ENCODE results near the gene PDE4D.

The PDE4D gene

GRCh38 chr5:59260200-59260599 is 633.3 kb downstream of the PDE4D start:
- TF ChIP-seq ZNF8 (CRISPR knock-in tag; IDR thresholded peaks at IDR 0.05) (no peak), ZC3H10 (CRISPR knock-in tag; IDR thresholded peaks at IDR 0.05) (no peak), BACH2 (CRISPR knock-in tag; IDR thresholded peaks at IDR 0.05; ENCODE audit: borderline replicate concordance) (no peak), TOX (CRISPR knock-in tag; IDR thresholded peaks at IDR 0.05; ENCODE audit: borderline replicate concordance) (no peak), PATZ1 (CRISPR knock-in tag; IDR thresholded peaks at IDR 0.05; ENCODE audit: borderline replicate concordance) (no peak), CSRNP3 (CRISPR knock-in tag; IDR thresholded peaks at IDR 0.05) (no peak), TCF4 (CRISPR knock-in tag; IDR thresholded peaks at IDR 0.05; ENCODE audit: borderline replicate concordance) (no peak), CREB5 (CRISPR knock-in tag; IDR thresholded peaks at IDR 0.05; ENCODE audit: low read depth) (no peak), CSDC2 (CRISPR knock-in tag; IDR thresholded peaks at IDR 0.05) (no peak), ESRRG (CRISPR knock-in tag; IDR thresholded peaks at IDR 0.05) (no peak), ZNF565 (CRISPR knock-in tag; conservative IDR thresholded peaks at IDR 0.05; ENCODE audit: low read depth) (no peak), RARB (CRISPR knock-in tag; IDR thresholded peaks at IDR 0.05) (no peak)
- ATAC-seq: no peak

- TF ChIP-seq ZNF8 (CRISPR knock-in tag; IDR thresholded peaks at IDR 0.05) (no peak), CSDC2 (CRISPR knock-in tag; IDR thresholded peaks at IDR 0.05) (no peak)
- ATAC-seq: no peak
Observed at GRCh38 chr5:59259237-59259636, 634.3 kb downstream of the PDE4D start.

- TF ChIP-seq BACH2 (CRISPR knock-in tag; IDR thresholded peaks at IDR 0.05; ENCODE audit: borderline replicate concordance): no peak
- no peak for TF ChIP-seq ZNF565 (CRISPR knock-in tag; conservative IDR thresholded peaks at IDR 0.05; ENCODE audit: low read depth)
- no peak for TF ChIP-seq TCF4 (CRISPR knock-in tag; IDR thresholded peaks at IDR 0.05; ENCODE audit: borderline replicate concordance)
- no peak for TF ChIP-seq GLIS3 (CRISPR knock-in tag; IDR thresholded peaks at IDR 0.05)
- no peak for TF ChIP-seq ZNF8 (CRISPR knock-in tag; IDR thresholded peaks at IDR 0.05)
- no peak for ATAC-seq
Observed at GRCh38 chr5:59257488-59258400, 635.8 kb downstream of the PDE4D start.

GRCh38 chr5:59256331-59256730 is 637.2 kb downstream of the PDE4D start:
- TF ChIP-seq RARB (CRISPR knock-in tag; IDR thresholded peaks at IDR 0.05): no peak
- no peak for TF ChIP-seq TCF4 (CRISPR knock-in tag; IDR thresholded peaks at IDR 0.05; ENCODE audit: borderline replicate concordance)
- no peak for TF ChIP-seq ZFP3 (CRISPR knock-in tag; IDR thresholded peaks at IDR 0.05)
- no peak for ATAC-seq

GRCh38 chr5:59254055-59254687 is 639.4 kb downstream of the PDE4D start:
- ATAC-seq: no peak
- TF ChIP-seq CSDC2 (CRISPR knock-in tag; IDR thresholded peaks at IDR 0.05): no peak
- TF ChIP-seq OSR1 (CRISPR knock-in tag; IDR thresholded peaks at IDR 0.05): no peak
- no peak for TF ChIP-seq ESRRG (CRISPR knock-in tag; IDR thresholded peaks at IDR 0.05)
- no peak for TF ChIP-seq TSHZ2 (CRISPR knock-in tag; IDR thresholded peaks at IDR 0.05)
- no peak for TF ChIP-seq SNAI2 (CRISPR knock-in tag; IDR thresholded peaks at IDR 0.05)
- TF ChIP-seq CSRNP3 (CRISPR knock-in tag; IDR thresholded peaks at IDR 0.05): no peak
- no peak for TF ChIP-seq ZNF565 (CRISPR knock-in tag; conservative IDR thresholded peaks at IDR 0.05; ENCODE audit: low read depth)
- no peak for TF ChIP-seq ZFP30 (CRISPR knock-in tag; IDR thresholded peaks at IDR 0.05)
- no peak for TF ChIP-seq TCF4 (CRISPR knock-in tag; IDR thresholded peaks at IDR 0.05; ENCODE audit: borderline replicate concordance)
- TF ChIP-seq ZNF70 (CRISPR knock-in tag; IDR thresholded peaks at IDR 0.05): no peak
- TF ChIP-seq ISL1 (CRISPR knock-in tag; IDR thresholded peaks at IDR 0.05): no peak
- TF ChIP-seq ZC3H10 (CRISPR knock-in tag; IDR thresholded peaks at IDR 0.05): no peak
- no peak for TF ChIP-seq BACH2 (CRISPR knock-in tag; IDR thresholded peaks at IDR 0.05; ENCODE audit: borderline replicate concordance)
- no peak for TF ChIP-seq ZNF8 (CRISPR knock-in tag; IDR thresholded peaks at IDR 0.05)
- no peak for TF ChIP-seq PPARA (CRISPR knock-in tag; IDR thresholded peaks at IDR 0.05; ENCODE audit: borderline replicate concordance)

Data from SK-N-SH treated with all-trans-retinoic acid at 6 μM for 48 hours (cell line).